ENCODE measurements around the gene SPATS2. TPM values are rescaled to one million over a fixed set of nuclear protein-coding genes. Genes with fewer than 3 reads are reported as not detected.

Gene SPATS2
- total and polyA plus RNA-seq, 10 of the 15 experiments (the other 5 are each of a cell fraction or from before 2014, with no cell fraction given), result 9.0 to 54.2 (median 27.5) TPM

GRCh38 chr12:49364989-49365388 lies 2.3 kb upstream of the SPATS2 start:
- FAIRE-seq (no peak), DNase-seq (ENCODE audit: low read depth, low spot score) (no peak), ATAC-seq (no peak)
- H4K20me1 ChIP-seq (ENCODE audit: control insufficient read depth, insufficient read depth), result no peaks in the 10 kb centered on the region
- BruUV-seq (replicated peaks), result no TSS peak
- H3K4me3 ChIP-seq, result no peak overlapping the region
- SMC1A ChIA-PET (ENCODE audit: uncharacterized antibody, unreplicated experiment), result interaction anchor here (3.1 to 25.7 kb wide), 2 partner anchors 7 to 149 kb away, joined by 16 to 740 read pairs; no protein-coding TSS in a partner anchor
- TF ChIP-seq SPI1 (IDR thresholded peaks at IDR 0.05; ENCODE audit: borderline replicate concordance, insufficient read depth, low read depth, low read length) (no peak), E4F1 (IDR thresholded peaks at IDR 0.05; ENCODE audit: borderline replicate concordance, partially characterized antibody) (no peak), HDGF (IDR thresholded peaks at IDR 0.05) (no peak), SMAD1 (IDR thresholded peaks at IDR 0.05; ENCODE audit: low read depth, partially characterized antibody) (no peak), HDAC6 (IDR thresholded peaks at IDR 0.05; ENCODE audit: unreplicated experiment) (no peak), ZNF274 (IDR thresholded peaks at IDR 0.05; ENCODE audit: insufficient read depth, insufficient read length) (no peak), NR2C1 (IDR thresholded peaks at IDR 0.05) (no peak), ESRRA (IDR thresholded peaks at IDR 0.05; ENCODE audit: low read length) (no peak), RELA (IDR thresholded peaks at IDR 0.05; ENCODE audit: borderline replicate concordance, partially characterized antibody) (no peak), BHLHE40 (IDR thresholded peaks at IDR 0.05; ENCODE audit: borderline replicate concordance in 1 of 2, low read depth in 2 of 2, low read length in 1 of 2) (no peak), KDM1A (IDR thresholded peaks at IDR 0.05; ENCODE audit: borderline replicate concordance) (no peak), KLF5 (IDR thresholded peaks at IDR 0.05; ENCODE audit: partially characterized antibody) (no peak), SREBF1 (IDR thresholded peaks at IDR 0.05; ENCODE audit: low read length) (no peak), STAT3 (IDR thresholded peaks at IDR 0.05; ENCODE audit: low read depth, low read length) (no peak), YBX1 (IDR thresholded peaks at IDR 0.05) (no peak)
- H3K9ac ChIP-seq (ENCODE audit: control insufficient read depth, insufficient read depth, low read length), result no peak overlapping the region
- no peaks in the 10 kb centered on the region for H3K36me3 ChIP-seq (ENCODE audit: control insufficient read depth in 2 of 2, insufficient read depth in 2 of 2, low read length in 1 of 2)
- no peaks in the 10 kb centered on the region; the same call in 1 of the 2 replicates for H3K4me1 ChIP-seq (ENCODE audit: control insufficient read depth, insufficient read depth, low read length)
- H3K4me2 ChIP-seq (ENCODE audit: control insufficient read depth, insufficient read depth), result no peak overlapping the region
- H3K27me3 ChIP-seq (replicated peaks in 1 of 2; ENCODE audit: control insufficient read depth in 2 of 2, insufficient read depth in 2 of 2, low read length in 1 of 2), result no peaks in the 10 kb centered on the region
- H2AFZ ChIP-seq (ENCODE audit: control insufficient read depth, low read depth, low read length), result no peak overlapping the region
- 100% methylated on average over 1 of the region's 1 CpG for WGBS (ENCODE audit: insufficient coverage, insufficient replicate concordance, low lambda C conversion rate, missing lambda C conversion rate)
- CTCF ChIA-PET, result interaction anchor here (0.7 to 18.7 kb wide), 7 partner anchors 8 to 149 kb away, joined by 3 to 712 read pairs (median 5); partner anchors contain the start of gene DNAJC22
- RAD21 ChIA-PET (ENCODE audit: unreplicated experiment), result interaction anchor here (0.9 to 1.0 kb wide), 2 partner anchors 42 to 64 kb away, joined by 3 to 4 read pairs; partner anchors contain the start of gene TROAP
- H3K27ac ChIP-seq (ENCODE audit: control insufficient read depth, insufficient read depth), result no peak overlapping the region
- in situ Hi-C loops (cut with MboI) (loop anchor here (5.0 kb wide), 1 partner anchor 152 kb away; no protein-coding TSS in a partner anchor), intact Hi-C loops (cut with micrococcal nuclease; ENCODE audit: unreplicated experiment) (loop anchor here (5.0 kb wide), 1 partner anchor 342 kb away; the partner anchor contains the start of gene FMNL3)
- POLR2A ChIA-PET, result no interaction called here
- no peaks in the 10 kb centered on the region for H3K9me3 ChIP-seq (replicated peaks; ENCODE audit: control insufficient read depth, insufficient read depth, low read length)
- H3K79me2 ChIP-seq (ENCODE audit: control insufficient read depth, insufficient read depth, low read length), result peaks cover 42% of the 10 kb centered on the region
